Measurements from ENCODE around the gene PRKAR1B. TPM values are rescaled to one million over a fixed set of nuclear protein-coding genes. Genes with fewer than 3 reads are reported as not detected.

The PRKAR1B gene
- polyA plus RNA-seq, 1 of the 3 experiments (the other 2 are of a cell fraction) = 63.7 TPM

DNA sequence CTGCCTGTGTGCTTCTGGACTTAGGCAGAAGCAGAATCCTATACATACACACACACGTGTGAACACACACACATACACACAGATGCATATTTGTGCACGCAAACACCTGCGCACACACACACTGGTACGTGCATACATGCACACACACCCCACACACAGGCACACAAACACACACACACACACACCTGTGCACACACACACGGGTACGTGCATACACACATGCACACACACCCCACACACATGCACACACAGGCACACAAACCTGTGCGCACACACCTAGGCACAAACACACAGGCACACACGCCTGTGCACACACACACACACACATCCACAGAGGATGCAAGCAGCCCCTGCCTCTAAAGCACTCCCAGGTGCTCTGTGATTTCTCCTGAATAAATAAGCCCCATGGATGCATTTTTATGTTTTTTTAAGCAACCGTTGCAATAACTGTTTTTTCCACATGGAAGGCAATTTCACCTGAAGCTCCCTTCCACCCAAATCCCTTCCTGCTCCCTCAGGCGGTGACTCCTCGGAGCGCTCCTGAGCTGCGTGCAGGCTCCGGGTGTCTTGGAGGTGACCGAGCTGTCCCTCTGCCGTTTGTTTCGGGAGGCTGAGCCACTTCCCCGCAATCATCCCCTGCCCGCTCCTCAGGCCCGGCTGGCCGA lies 166.0 kb downstream of the PRKAR1B start:
- no peak for DNase-seq
- no peaks in the 10 kb centered on the region for H4K20me1 ChIP-seq (ENCODE audit: insufficient read depth)
- no peak overlapping the region for H3K27ac ChIP-seq (ENCODE audit: low read depth in 2 of 2, low read length in 1 of 2)
- H3K4me3 ChIP-seq (ENCODE audit: low read depth in 2 of 2, low read length in 1 of 2) = no peak overlapping the region
- H3K27me3 ChIP-seq (ENCODE audit: insufficient read depth) = no peaks in the 10 kb centered on the region
- 94% methylated on average over 21 of the region's 21 CpGs for WGBS (ENCODE audit: low lambda C conversion rate)
- no peak overlapping the region for H2AFZ ChIP-seq (ENCODE audit: low read depth)
- no peaks in the 10 kb centered on the region for H3K9me3 ChIP-seq
- no peaks in the 10 kb centered on the region for H3F3A ChIP-seq (replicated peaks; ENCODE audit: insufficient read depth)
- POLR2A ChIA-PET = no interaction called here
- H3K9me2 ChIP-seq = no peaks in the 10 kb centered on the region
- no peak overlapping the region for H3K4me2 ChIP-seq
- TF ChIP-seq RAD21 (IDR thresholded peaks at IDR 0.05; ENCODE audit: low read length) (no peak), EZH2phosphoT487 (IDR thresholded peaks at IDR 0.05; ENCODE audit: borderline replicate concordance, low read depth) (no peak)
- TF ChIP-seq, protein P1, sequence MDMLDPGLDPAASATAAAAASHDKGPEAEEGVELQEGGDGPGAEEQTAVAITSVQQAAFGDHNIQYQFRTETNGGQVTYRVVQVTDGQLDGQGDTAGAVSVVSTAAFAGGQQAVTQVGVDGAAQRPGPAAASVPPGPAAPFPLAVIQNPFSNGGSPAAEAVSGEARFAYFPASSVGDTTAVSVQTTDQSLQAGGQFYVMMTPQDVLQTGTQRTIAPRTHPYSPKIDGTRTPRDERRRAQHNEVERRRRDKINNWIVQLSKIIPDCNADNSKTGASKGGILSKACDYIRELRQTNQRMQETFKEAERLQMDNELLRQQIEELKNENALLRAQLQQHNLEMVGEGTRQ (IDR thresholded peaks at IDR 0.05; ENCODE audit: borderline replicate concordance, low read depth, low read length) = no peak
- CTCF ChIA-PET = interaction anchor here (0.8 kb wide), 1 partner anchor 35 kb away, joined by 3 read pairs; no protein-coding TSS in a partner anchor
- H3K36me3 ChIP-seq (replicated peaks in 1 of 2; ENCODE audit: control insufficient read depth in 1 of 2, insufficient read depth in 2 of 2, low read length in 1 of 2) = no peaks in the 10 kb centered on the region
- no peak overlapping the region for H3K9ac ChIP-seq
- no peaks in the 10 kb centered on the region for H3K4me1 ChIP-seq (ENCODE audit: control insufficient read depth in 1 of 2, insufficient read depth in 2 of 2, low read depth in 1 of 2, low read length in 1 of 2)
- H3K79me2 ChIP-seq (ENCODE audit: insufficient read depth) = no peaks in the 10 kb centered on the region

DNA sequence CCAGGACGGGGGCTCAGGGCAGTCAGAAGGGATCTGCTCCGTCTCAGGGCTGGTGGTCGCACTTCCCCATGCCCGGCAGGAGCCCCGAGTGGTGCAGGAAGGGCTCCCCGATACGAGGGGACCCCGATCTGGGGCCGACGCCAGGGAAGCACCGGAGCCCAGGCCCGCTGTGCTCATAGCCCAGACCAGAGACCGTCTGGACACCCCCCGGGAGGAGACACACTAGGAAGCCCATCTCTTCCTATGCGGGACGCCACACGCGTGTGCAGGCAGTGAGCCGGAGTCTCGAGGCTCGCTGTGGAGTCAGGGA lies 167.7 kb downstream of the PRKAR1B start:
- H3F3A ChIP-seq (replicated peaks; ENCODE audit: insufficient read depth) = no peaks in the 10 kb centered on the region
- no peaks in the 10 kb centered on the region for H3K36me3 ChIP-seq (replicated peaks in 1 of 2; ENCODE audit: control insufficient read depth in 1 of 2, insufficient read depth in 2 of 2, low read length in 1 of 2)
- no peak for DNase-seq
- H3K9ac ChIP-seq = no peak overlapping the region
- H3K27me3 ChIP-seq (ENCODE audit: insufficient read depth) = no peaks in the 10 kb centered on the region
- no peaks in the 10 kb centered on the region for H3K9me3 ChIP-seq
- no peak overlapping the region for H3K27ac ChIP-seq (ENCODE audit: low read depth in 2 of 2, low read length in 1 of 2)
- no peak overlapping the region for H3K4me2 ChIP-seq
- WGBS (ENCODE audit: low lambda C conversion rate) = 90% methylated on average over 12 of the region's 21 CpGs
- H3K79me2 ChIP-seq (ENCODE audit: insufficient read depth) = no peaks in the 10 kb centered on the region
- no peaks in the 10 kb centered on the region for H4K20me1 ChIP-seq (ENCODE audit: insufficient read depth)
- POLR2A ChIA-PET = no interaction called here
- TF ChIP-seq FOSL2 (IDR thresholded peaks at IDR 0.05; ENCODE audit: borderline replicate concordance, low read depth) (no peak), TAF1 (IDR thresholded peaks at IDR 0.05; ENCODE audit: borderline replicate concordance, low read depth, low read length) (no peak), RFX5 (IDR thresholded peaks at IDR 0.05; ENCODE audit: low read length) (no peak), RAD21 (IDR thresholded peaks at IDR 0.05; ENCODE audit: low read length) (no peak)
- TF ChIP-seq, protein P2, sequence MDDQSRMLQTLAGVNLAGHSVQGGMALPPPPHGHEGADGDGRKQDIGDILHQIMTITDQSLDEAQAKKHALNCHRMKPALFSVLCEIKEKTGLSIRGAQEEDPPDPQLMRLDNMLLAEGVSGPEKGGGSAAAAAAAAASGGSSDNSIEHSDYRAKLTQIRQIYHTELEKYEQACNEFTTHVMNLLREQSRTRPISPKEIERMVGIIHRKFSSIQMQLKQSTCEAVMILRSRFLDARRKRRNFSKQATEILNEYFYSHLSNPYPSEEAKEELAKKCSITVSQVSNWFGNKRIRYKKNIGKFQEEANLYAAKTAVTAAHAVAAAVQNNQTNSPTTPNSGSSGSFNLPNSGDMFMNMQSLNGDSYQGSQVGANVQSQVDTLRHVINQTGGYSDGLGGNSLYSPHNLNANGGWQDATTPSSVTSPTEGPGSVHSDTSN (IDR thresholded peaks at IDR 0.05) = no peak
- TF ChIP-seq, protein P3, sequence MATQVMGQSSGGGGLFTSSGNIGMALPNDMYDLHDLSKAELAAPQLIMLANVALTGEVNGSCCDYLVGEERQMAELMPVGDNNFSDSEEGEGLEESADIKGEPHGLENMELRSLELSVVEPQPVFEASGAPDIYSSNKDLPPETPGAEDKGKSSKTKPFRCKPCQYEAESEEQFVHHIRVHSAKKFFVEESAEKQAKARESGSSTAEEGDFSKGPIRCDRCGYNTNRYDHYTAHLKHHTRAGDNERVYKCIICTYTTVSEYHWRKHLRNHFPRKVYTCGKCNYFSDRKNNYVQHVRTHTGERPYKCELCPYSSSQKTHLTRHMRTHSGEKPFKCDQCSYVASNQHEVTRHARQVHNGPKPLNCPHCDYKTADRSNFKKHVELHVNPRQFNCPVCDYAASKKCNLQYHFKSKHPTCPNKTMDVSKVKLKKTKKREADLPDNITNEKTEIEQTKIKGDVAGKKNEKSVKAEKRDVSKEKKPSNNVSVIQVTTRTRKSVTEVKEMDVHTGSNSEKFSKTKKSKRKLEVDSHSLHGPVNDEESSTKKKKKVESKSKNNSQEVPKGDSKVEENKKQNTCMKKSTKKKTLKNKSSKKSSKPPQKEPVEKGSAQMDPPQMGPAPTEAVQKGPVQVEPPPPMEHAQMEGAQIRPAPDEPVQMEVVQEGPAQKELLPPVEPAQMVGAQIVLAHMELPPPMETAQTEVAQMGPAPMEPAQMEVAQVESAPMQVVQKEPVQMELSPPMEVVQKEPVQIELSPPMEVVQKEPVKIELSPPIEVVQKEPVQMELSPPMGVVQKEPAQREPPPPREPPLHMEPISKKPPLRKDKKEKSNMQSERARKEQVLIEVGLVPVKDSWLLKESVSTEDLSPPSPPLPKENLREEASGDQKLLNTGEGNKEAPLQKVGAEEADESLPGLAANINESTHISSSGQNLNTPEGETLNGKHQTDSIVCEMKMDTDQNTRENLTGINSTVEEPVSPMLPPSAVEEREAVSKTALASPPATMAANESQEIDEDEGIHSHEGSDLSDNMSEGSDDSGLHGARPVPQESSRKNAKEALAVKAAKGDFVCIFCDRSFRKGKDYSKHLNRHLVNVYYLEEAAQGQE (IDR thresholded peaks at IDR 0.05; ENCODE audit: low read depth, low read length) = no peak
- TF ChIP-seq, protein P4, sequence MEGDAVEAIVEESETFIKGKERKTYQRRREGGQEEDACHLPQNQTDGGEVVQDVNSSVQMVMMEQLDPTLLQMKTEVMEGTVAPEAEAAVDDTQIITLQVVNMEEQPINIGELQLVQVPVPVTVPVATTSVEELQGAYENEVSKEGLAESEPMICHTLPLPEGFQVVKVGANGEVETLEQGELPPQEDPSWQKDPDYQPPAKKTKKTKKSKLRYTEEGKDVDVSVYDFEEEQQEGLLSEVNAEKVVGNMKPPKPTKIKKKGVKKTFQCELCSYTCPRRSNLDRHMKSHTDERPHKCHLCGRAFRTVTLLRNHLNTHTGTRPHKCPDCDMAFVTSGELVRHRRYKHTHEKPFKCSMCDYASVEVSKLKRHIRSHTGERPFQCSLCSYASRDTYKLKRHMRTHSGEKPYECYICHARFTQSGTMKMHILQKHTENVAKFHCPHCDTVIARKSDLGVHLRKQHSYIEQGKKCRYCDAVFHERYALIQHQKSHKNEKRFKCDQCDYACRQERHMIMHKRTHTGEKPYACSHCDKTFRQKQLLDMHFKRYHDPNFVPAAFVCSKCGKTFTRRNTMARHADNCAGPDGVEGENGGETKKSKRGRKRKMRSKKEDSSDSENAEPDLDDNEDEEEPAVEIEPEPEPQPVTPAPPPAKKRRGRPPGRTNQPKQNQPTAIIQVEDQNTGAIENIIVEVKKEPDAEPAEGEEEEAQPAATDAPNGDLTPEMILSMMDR (IDR thresholded peaks at IDR 0.05) = no peak
- no peaks in the 10 kb centered on the region for H3K9me2 ChIP-seq
- H3K4me1 ChIP-seq (ENCODE audit: control insufficient read depth in 1 of 2, insufficient read depth in 2 of 2, low read depth in 1 of 2, low read length in 1 of 2) = no peaks in the 10 kb centered on the region
- H3K4me3 ChIP-seq (ENCODE audit: low read depth in 2 of 2, low read length in 1 of 2) = no peak overlapping the region
- no peak overlapping the region for H2AFZ ChIP-seq (ENCODE audit: low read depth)
- CTCF ChIA-PET = no interaction called here
